SU-DHL-6 (cell line): ENCODE data around the gene MRPL38.
"Not testable (repeated sequence)": the region's sequence is repeated elsewhere in the genome, so short reads cannot be mapped to it uniquely, and the experiment has no call there.

ENCODE experiments used
- H2AFZ ChIP-seq: fragments of 200-600 bp; sonication (generic); 2 replicates; pipeline ENCODE4 v1.6.1; 2014; ENCODE audit warnings: low read depth, mild to moderate bottlenecking, moderate library complexity, mixed read lengths, antibody characterized with exemption, low read length; ENCODE audit not compliant: severe bottlenecking
- H3F3A ChIP-seq: fragments of 200-600 bp; shearing (Covaris generic); 2 replicates; pipeline ENCODE4 v1.6.0; 2016; ENCODE audit warnings: antibody characterized with exemption, mild to moderate bottlenecking; ENCODE audit not compliant: insufficient read depth
- H3K27ac ChIP-seq: fragments of 200-600 bp; sonication (generic); 2 replicates; pipeline ENCODE4 v1.5.1; 2016; ENCODE audit warnings: low read depth, mild to moderate bottlenecking, low read length, moderate library complexity, mixed read lengths
- H3K27me3 ChIP-seq: fragments of 200-600 bp; sonication (generic), shearing (Covaris generic); 2 replicates; pipeline ENCODE4 v1.6.0; 2014; ENCODE audit warnings: mild to moderate bottlenecking, low read length
- H3K36me3 ChIP-seq: fragments of 200-600 bp; sonication (generic); 2 replicates; pipeline ENCODE4 v1.6.1; 2014; ENCODE audit warnings: mild to moderate bottlenecking, low read length, mixed read lengths
- H3K4me2 ChIP-seq: fragments of 300-600, 200-600 bp; shearing (Covaris generic), sonication (generic); 2 replicates; pipeline ENCODE4 v1.6.0; 2014; ENCODE audit warnings: low read length, low read depth, mild to moderate bottlenecking; ENCODE audit not compliant: poor library complexity, severe bottlenecking
- H3K4me3 ChIP-seq: fragments of 200-600 bp; sonication (generic); 2 replicates; pipeline ENCODE4 v1.5.1; 2014; ENCODE audit warnings: antibody characterized with exemption, low read length, mild to moderate bottlenecking, mixed read lengths; ENCODE audit not compliant: insufficient read depth, poor library complexity, severe bottlenecking
- H3K79me2 ChIP-seq: fragments of 200-600 bp; sonication (generic); 2 replicates; pipeline ENCODE4 v1.6.1; 2014; ENCODE audit warnings: mild to moderate bottlenecking, low read length, moderate library complexity; ENCODE audit not compliant: insufficient read depth
- H3K9ac ChIP-seq: fragments of 200-600 bp; sonication (generic); 2 replicates; pipeline ENCODE4 v1.7.0; 2014; ENCODE audit warnings: mild to moderate bottlenecking, low read length
- H3K9me2 ChIP-seq: fragments of 200-600 bp; sonication (generic); replicated peaks from 2 replicates; pipeline ENCODE4 v1.6.1; 2014; ENCODE audit warnings: low read length; ENCODE audit not compliant: insufficient read depth
- H3K9me3 ChIP-seq: fragments of 200-600 bp; sonication (generic); 2 replicates; pipeline ENCODE4 v1.6.1; 2014; ENCODE audit warnings: low read length, mixed read lengths; ENCODE audit not compliant: insufficient read depth
- H4K20me1 ChIP-seq: fragments of 200-600 bp; sonication (generic); 2 replicates; pipeline ENCODE4 v1.6.1; 2014; ENCODE audit warnings: low read depth, mild to moderate bottlenecking, antibody characterized with exemption, low read length, moderate library complexity, mixed read lengths
- CTCF ChIP-seq: fragments of 200-600 bp; sonication (generic); IDR thresholded peaks from one replicate; pipeline ENCODE4 v1.5.1; 2017; ENCODE audit warnings: antibody characterized with exemption, mild to moderate bottlenecking, low read length, moderate library complexity; ENCODE audit not compliant: insufficient read depth, poor library complexity, severe bottlenecking
- EZH2phosphoT487 ChIP-seq: fragments of 200-600 bp; sonication (generic), shearing (Covaris generic); conservative IDR thresholded peaks from 2 replicates; pipeline ENCODE4 v1.6.1; 2018; ENCODE audit warnings: mild to moderate bottlenecking, antibody characterized with exemption, low read length, moderate library complexity, mixed read lengths

The MRPL38 gene

DNA sequence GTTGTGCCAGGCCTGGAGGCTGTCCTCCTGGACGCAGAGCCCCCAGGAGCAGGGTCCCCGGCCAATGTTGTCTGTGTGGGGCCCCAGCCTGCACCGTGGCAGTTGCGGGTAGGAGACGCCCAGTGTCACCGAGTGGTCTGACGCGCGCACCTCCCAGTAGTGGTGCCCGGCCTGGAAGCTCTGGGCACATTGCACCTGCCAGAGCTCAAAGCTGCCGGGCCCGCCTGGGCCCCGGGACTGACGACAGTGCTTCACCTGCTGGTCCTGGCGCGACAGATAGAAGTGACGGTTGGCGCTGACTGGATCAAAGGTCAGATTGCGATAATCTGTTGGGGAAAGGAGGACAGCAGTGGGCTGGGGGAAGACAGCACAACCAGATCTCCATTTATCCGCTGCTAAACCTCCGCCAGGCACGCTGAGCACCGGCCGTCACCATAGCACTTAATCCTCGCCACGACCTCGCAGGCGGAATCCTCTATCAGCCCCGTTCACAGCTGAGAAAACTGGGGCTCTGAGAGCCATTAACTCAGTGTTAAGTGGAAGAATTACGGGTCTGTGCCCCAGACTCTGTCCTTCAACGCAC lies 13.6 kb downstream of the MRPL38 start:
- H3F3A ChIP-seq: no peaks in the 10 kb centered on the region
- no peaks in the 10 kb centered on the region for H4K20me1 ChIP-seq
- no peak overlapping the region for H3K27ac ChIP-seq
- no peak overlapping the region for H3K4me2 ChIP-seq
- no peaks in the 10 kb centered on the region for H3K9me2 ChIP-seq
- no peaks in the 10 kb centered on the region for H3K9me3 ChIP-seq
- H3K36me3 ChIP-seq: no peaks in the 10 kb centered on the region
- no peaks in the 10 kb centered on the region for H3K27me3 ChIP-seq
- H2AFZ ChIP-seq: no peak overlapping the region
- no peak overlapping the region for H3K9ac ChIP-seq
- TF ChIP-seq CTCF (no peak), EZH2phosphoT487 (no peak)
- H3K79me2 ChIP-seq: peaks cover 15% of the 10 kb centered on the region
- no peak overlapping the region for H3K4me3 ChIP-seq

GRCh38 chr17:75889454-75889853 lies 15.2 kb downstream of the MRPL38 start:
- H4K20me1 ChIP-seq: no peaks in the 10 kb centered on the region
- 0 out of 2 replicates have a peak, but pooled peaks cover under 1% of the 10 kb centered on the region for H3K79me2 ChIP-seq
- TF ChIP-seq CTCF (no peak), EZH2phosphoT487 (no peak)
- no peaks in the 10 kb centered on the region for H3K9me3 ChIP-seq
- no peaks in the 10 kb centered on the region for H3K27me3 ChIP-seq
- no peak overlapping the region for H3K4me3 ChIP-seq
- no peaks in the 10 kb centered on the region for H3K36me3 ChIP-seq
- H3K27ac ChIP-seq: no peak overlapping the region
- H2AFZ ChIP-seq: no peak overlapping the region
- H3K4me2 ChIP-seq: no peak overlapping the region
- H3K9me2 ChIP-seq: no peaks in the 10 kb centered on the region
- no peaks in the 10 kb centered on the region for H3F3A ChIP-seq
- H3K9ac ChIP-seq: no peak overlapping the region

DNA sequence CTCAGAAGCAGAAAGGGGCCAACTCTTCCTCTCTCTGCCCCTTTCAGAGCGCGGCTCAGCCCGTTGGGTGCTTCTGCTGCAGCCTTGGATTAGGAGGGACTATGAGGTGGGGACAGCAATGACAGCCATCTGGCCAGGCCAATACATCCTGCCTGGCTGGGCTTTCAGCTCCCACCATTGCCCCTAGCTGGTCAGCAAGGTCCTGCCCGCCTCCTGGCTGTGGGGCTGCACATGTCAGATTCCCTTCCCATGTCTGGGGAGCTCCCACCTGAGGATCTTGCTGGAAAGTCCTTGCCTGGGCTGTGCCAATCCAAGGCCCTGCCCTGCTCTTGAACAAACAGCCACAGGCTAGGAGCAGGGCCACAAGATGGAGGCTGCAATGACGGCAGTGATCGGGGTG lies 16.2 kb downstream of the MRPL38 start:
- Histone ChIP-seq H2AFZ (no peak overlapping the region), H3K9ac (no peak overlapping the region), H3K79me2 (no peaks in the 10 kb centered on the region), H3F3A (no peaks in the 10 kb centered on the region), H3K4me2 (no peak overlapping the region), H3K36me3 (no peaks in the 10 kb centered on the region), H3K27me3 (no peaks in the 10 kb centered on the region), H3K4me3 (no peak overlapping the region), H4K20me1 (no peaks in the 10 kb centered on the region), H3K9me3 (no peaks in the 10 kb centered on the region), H3K27ac (no peak overlapping the region), H3K9me2 (no peaks in the 10 kb centered on the region)
- TF ChIP-seq CTCF (no peak), EZH2phosphoT487 (no peak)

DNA sequence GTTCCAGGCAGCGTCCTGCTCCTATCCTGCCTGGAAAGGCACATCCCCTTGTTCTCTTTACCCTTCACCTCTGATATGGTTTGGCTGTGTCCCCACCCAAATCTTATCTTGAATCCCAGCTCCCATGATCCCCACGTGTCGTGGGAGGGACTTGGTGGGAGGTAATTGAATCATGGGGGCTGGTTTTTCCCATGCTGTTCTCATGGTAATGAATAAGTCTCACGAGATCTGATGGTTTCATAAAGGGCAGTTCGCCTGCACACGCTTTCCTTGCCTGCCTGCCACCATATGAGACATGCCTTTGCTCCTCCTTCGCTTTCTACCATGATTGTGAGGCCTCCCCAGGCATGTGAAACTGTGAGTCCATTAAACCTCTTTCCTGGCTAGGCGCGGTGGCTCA lies 18.8 kb downstream of the MRPL38 start:
- not testable (repeated sequence) for H3K9me3 ChIP-seq, H3K4me3 ChIP-seq, H3K4me2 ChIP-seq, H3K9me2 ChIP-seq, H2AFZ ChIP-seq, H3K9ac ChIP-seq, H3K79me2 ChIP-seq, H3K27me3 ChIP-seq, H3K36me3 ChIP-seq, H3F3A ChIP-seq, H3K27ac ChIP-seq, H4K20me1 ChIP-seq
